H1 (cell line): ENCODE data around the gene MMP24. TPM values are rescaled to one million over a fixed set of nuclear protein-coding genes. Genes with fewer than 3 reads are reported as not detected.
"Not testable (repeated sequence)": the region's sequence is repeated elsewhere in the genome, so short reads cannot be mapped to it uniquely, and the experiment has no call there.

Experiments
- CTCF ChIA-PET: fragments of 300-600 bp; sonication (Branson Sonifier 250); formaldehyde crosslinking; loops from one replicate; lab custom pipeline; 2021; ENCODE audit not compliant: partially characterized antibody; lab: Charles Lee
- POLR2A ChIA-PET: fragments of 300-600 bp; sonication (Branson Sonifier 250); formaldehyde crosslinking; loops from one replicate; lab custom pipeline; 2021; ENCODE audit warnings: inconsistent platforms; ENCODE audit not compliant: partially characterized antibody; lab: Charles Lee
- DNase-seq, 2 experiments: peaks; one replicate each; pipeline versions ENCODE4 v3.0.0 to v3.0.0-alpha.2; 2010 to 2022; ENCODE audit warnings: low spot score in 2 of 2, low read depth in 1 of 2, mixed read lengths in 1 of 2
- FAIRE-seq: peaks from 2 replicates; lab custom pipeline; 2011; peaks lifted over from hg19 to GRCh38; lab: Jason Lieb, UNC
- H2AFZ ChIP-seq: 2 replicates; pipeline ENCODE4 v1.8.1; 2012; ENCODE audit warnings: low read length, inconsistent platforms
- H2AK5ac ChIP-seq: 2 replicates; pipeline ENCODE4 v1.6.1; 2013; ENCODE audit warnings: low read depth, low read length
- H2BK120ac ChIP-seq: replicated peaks from 2 replicates; pipeline ENCODE3; 2013; ENCODE audit warnings: low read depth, low read length, inconsistent platforms
- H2BK12ac ChIP-seq: 2 replicates; pipeline ENCODE4 v1.6.1; 2013; ENCODE audit warnings: low read depth, low read length
- H2BK15ac ChIP-seq: 2 replicates; pipeline ENCODE4 v1.6.1; 2013; ENCODE audit warnings: low read length
- H2BK20ac ChIP-seq: 2 replicates; pipeline ENCODE4 v1.6.1; 2013; ENCODE audit warnings: low read length
- H2BK5ac ChIP-seq: 2 replicates; pipeline ENCODE4 v1.6.1; 2013; ENCODE audit warnings: low read depth, low read length
- H3K14ac ChIP-seq: 2 replicates; pipeline ENCODE4 v1.6.1; 2013; ENCODE audit warnings: inconsistent platforms; ENCODE audit not compliant: insufficient read length
- H3K18ac ChIP-seq: 2 replicates; pipeline ENCODE4 v1.6.1; 2013; ENCODE audit warnings: low read length; ENCODE audit errors: extremely low read depth
- H3K23ac ChIP-seq: 2 replicates; pipeline ENCODE4 v1.6.1; 2013; ENCODE audit warnings: inconsistent platforms; ENCODE audit not compliant: insufficient read length
- H3K23me2 ChIP-seq: 2 replicates; pipeline ENCODE4 v1.6.1; 2013; ENCODE audit warnings: low read depth, low read length
- H3K27ac ChIP-seq: 2 replicates; pipeline ENCODE4 v1.6.1; 2011; ENCODE audit warnings: low read depth, low read length, inconsistent platforms
- H3K27me3 ChIP-seq, 4 experiments: replicated peaks in 1 of 4; 1 replicate in 1 of 4; 2 replicates in 3 of 4; pipeline versions ENCODE4 v1.6.1 to v1.8.1; 2011 to 2013; ENCODE audit warnings: low read length in 3 of 4, mild to moderate bottlenecking in 3 of 4, inconsistent platforms in 2 of 4, mixed read lengths in 2 of 4, moderate library complexity in 1 of 4; ENCODE audit not compliant: control insufficient read depth in 3 of 4, insufficient read depth in 3 of 4; ENCODE audit errors: extremely low read depth in 1 of 4
- H3K36me3 ChIP-seq, 4 experiments: 2 replicates each; pipeline versions ENCODE4 v1.6.1 to v1.8.1; 2011 to 2013; ENCODE audit warnings: mild to moderate bottlenecking in 4 of 4, low read length in 3 of 4, moderate library complexity in 2 of 4, control low read depth in 1 of 4, inconsistent platforms in 1 of 4; ENCODE audit not compliant: insufficient read depth in 4 of 4, control insufficient read depth in 2 of 4
- H3K4ac ChIP-seq: replicated peaks from 2 replicates; pipeline ENCODE3; 2013; ENCODE audit warnings: low read length, low read depth, mixed read lengths, inconsistent platforms; ENCODE audit not compliant: insufficient read length
- H3K4me1 ChIP-seq, 4 experiments: replicated peaks in 1 of 4; 1 replicate in 1 of 4; 2 replicates in 3 of 4; pipeline versions ENCODE4 v1.6.1 to v1.8.1; 2011 to 2013; ENCODE audit warnings: low read length in 3 of 4, inconsistent platforms in 2 of 4, mixed read lengths in 1 of 4; ENCODE audit not compliant: insufficient read depth in 4 of 4, control insufficient read depth in 3 of 4
- H3K4me2 ChIP-seq, 2 experiments: 2 replicates each; pipeline versions ENCODE4 v1.6.1 to v1.8.1; 2011 to 2013; ENCODE audit warnings: low read depth in 2 of 2, low read length in 2 of 2, control low read depth in 1 of 2, inconsistent platforms in 1 of 2, mild to moderate bottlenecking in 1 of 2; ENCODE audit not compliant: insufficient read depth in 1 of 2
- H3K4me3 ChIP-seq, 4 experiments: fragments of 200-600, 300-600 bp in 1 of 4; sonication (generic), shearing (Covaris generic), sonication (Bioruptor Twin) in 1 of 4; 2 replicates each; pipeline versions ENCODE4 v1.5.1 to v1.8.1; 2011 to 2016; ENCODE audit warnings: low read length in 4 of 4, low read depth in 3 of 4, control low read depth in 2 of 4, inconsistent platforms in 2 of 4, mild to moderate bottlenecking in 2 of 4, mixed read lengths in 1 of 4, moderate library complexity in 1 of 4; ENCODE audit not compliant: insufficient read depth in 2 of 4; ENCODE audit errors: extremely low read depth in 1 of 4
- H3K56ac ChIP-seq: replicated peaks from 2 replicates; pipeline ENCODE3; 2013; ENCODE audit warnings: low read depth, mild to moderate bottlenecking, mixed read lengths, low read length, inconsistent platforms; ENCODE audit not compliant: insufficient read length
- H3K79me1 ChIP-seq: 2 replicates; pipeline ENCODE4 v1.6.1; 2013; ENCODE audit warnings: low read depth, low read length, control low read depth
- H3K79me2 ChIP-seq, 2 experiments: 2 replicates each; pipeline versions ENCODE4 v1.6.1 to v1.8.1; 2012 to 2013; ENCODE audit warnings: low read length in 2 of 2, mild to moderate bottlenecking in 2 of 2, inconsistent platforms in 1 of 2; ENCODE audit not compliant: insufficient read depth in 2 of 2, control insufficient read depth in 1 of 2
- H3K9ac ChIP-seq, 4 experiments: replicated peaks in 1 of 4; 1 replicate in 1 of 4; 2 replicates in 3 of 4; pipeline versions ENCODE4 v1.6.1 to v1.8.1; 2011 to 2013; ENCODE audit warnings: low read depth in 3 of 4, low read length in 3 of 4, control low read depth in 2 of 4, mild to moderate bottlenecking in 2 of 4, moderate library complexity in 2 of 4, inconsistent platforms in 1 of 4; ENCODE audit errors: extremely low read depth in 1 of 4
- H3K9me3 ChIP-seq, 2 experiments: 2 replicates each; pipeline versions ENCODE4 v1.6.1 to v1.8.1; 2012 to 2013; ENCODE audit warnings: mild to moderate bottlenecking in 2 of 2, moderate library complexity in 2 of 2, control low read depth in 1 of 2, inconsistent platforms in 1 of 2, low read depth in 1 of 2, low read length in 1 of 2, mixed read lengths in 1 of 2; ENCODE audit not compliant: insufficient read depth in 2 of 2
- H4K20me1 ChIP-seq, 2 experiments: replicated peaks in 1 of 2; 2 replicates each; pipeline versions ENCODE3 to v1.8.1; 2011 to 2013; ENCODE audit warnings: inconsistent platforms in 2 of 2, low read length in 2 of 2, mild to moderate bottlenecking in 1 of 2; ENCODE audit not compliant: insufficient read depth in 2 of 2, control insufficient read depth in 1 of 2
- H4K5ac ChIP-seq: 2 replicates; pipeline ENCODE4 v1.6.1; 2013; ENCODE audit warnings: low read length, low read depth, mixed read lengths, inconsistent platforms; ENCODE audit not compliant: insufficient read length
- H4K8ac ChIP-seq: 2 replicates; pipeline ENCODE4 v1.8.0; 2013; ENCODE audit warnings: mild to moderate bottlenecking, moderate library complexity, low read length, inconsistent platforms; ENCODE audit not compliant: insufficient read depth; ENCODE audit errors: extremely low read depth
- H4K91ac ChIP-seq: replicated peaks from 2 replicates; pipeline ENCODE3; 2013; ENCODE audit warnings: low read length, mixed read lengths, inconsistent platforms; ENCODE audit not compliant: insufficient read length
- ASH2L ChIP-seq: fragments of 200-600, 300-600 bp; sonication (generic); IDR thresholded peaks from one replicate; pipeline ENCODE4 v1.7.1; 2017; ENCODE audit warnings: low read length
- CHD2 ChIP-seq: IDR thresholded peaks from 2 replicates; pipeline ENCODE4 v1.6.1; 2012; ENCODE audit warnings: low read length, improper control_type of control experiment
- EGR1 ChIP-seq: IDR thresholded peaks from 2 replicates; pipeline ENCODE4 v1.6.1; 2011; ENCODE audit warnings: low read depth, low read length, borderline replicate concordance
- EP300 ChIP-seq, 2 experiments: IDR thresholded peaks; 1 replicate in 1 of 2; 2 replicates in 1 of 2; pipeline ENCODE4 v1.6.1; 2011 to 2012; ENCODE audit warnings: low read depth in 2 of 2, low read length in 2 of 2, mild to moderate bottlenecking in 2 of 2, borderline replicate concordance in 1 of 2, inconsistent platforms in 1 of 2, moderate library complexity in 1 of 2
- POLR2AphosphoS5 ChIP-seq: IDR thresholded peaks from 2 replicates; pipeline ENCODE4 v1.6.1; 2011; ENCODE audit warnings: low read depth, low read length
- SP1 ChIP-seq: IDR thresholded peaks from 2 replicates; pipeline ENCODE4 v1.6.1; 2011; ENCODE audit warnings: low read depth, low read length
- TAF1 ChIP-seq: IDR thresholded peaks from 2 replicates; pipeline ENCODE4 v1.6.1; 2011; ENCODE audit warnings: mild to moderate bottlenecking, low read depth, low read length
- TBP ChIP-seq: IDR thresholded peaks from 2 replicates; pipeline ENCODE4 v1.6.1; 2011; ENCODE audit warnings: low read depth, low read length, improper control_type of control experiment
- TCF12 ChIP-seq: IDR thresholded peaks from 2 replicates; pipeline ENCODE4 v1.6.1; 2011; ENCODE audit warnings: low read depth, mild to moderate bottlenecking, low read length
- TEAD4 ChIP-seq: IDR thresholded peaks from 2 replicates; pipeline ENCODE4 v1.6.1; 2012; ENCODE audit warnings: low read depth, low read length, inconsistent platforms, mixed read lengths
- WGBS, 2 experiments: shearing (Covaris generic) in 1 of 2; methylation state at CpG; one replicate each; pipeline versions ENCODE4 v1.1.6 to v1.1.7; 2013 to 2015; ENCODE audit warnings: low lambda C conversion rate in 2 of 2, mixed read lengths in 2 of 2, inconsistent platforms in 1 of 2, low coverage in 1 of 2, missing lambda C conversion rate in 1 of 2; ENCODE audit not compliant: insufficient replicate concordance in 2 of 2, insufficient coverage in 1 of 2, insufficient read length in 1 of 2; ENCODE audit errors: extremely low coverage in 1 of 2, missing lambda C conversion rate in 1 of 2; 5-methylcytosine and 5-hydroxymethylcytosine counted together
- polyA plus RNA-seq, 7 experiments: library from polyadenylated mRNA; depleted of rRNA in 3 of 7; stranded (reverse) in 5 of 7; unstranded in 2 of 7; fragments of >200 nt in 5 of 7; fragments of 200-250 nt in 2 of 7; gene quantifications; 1 replicate in 5 of 7; 2 replicates in 1 of 7; 4 replicates in 1 of 7; pipeline versions ENCODE4 v1.2.1 to v1.2.3, GENCODE V29; 2011 to 2013; ENCODE audit warnings: missing spikeins in 2 of 7, mixed read lengths in 2 of 7
- total RNA-seq: library from RNA; stranded (reverse); fragmentation: NEBNext Ultra II Directional; extraction: Animal tissue kit (Norgen Biotek cat#: 25700); gene quantifications from 2 replicates; pipeline ENCODE4 v1.2.1, GENCODE V29; 2021

The MMP24 gene
- total and polyA plus RNA-seq, 2 of the 8 experiments (the other 6 are each of a cell fraction or from before 2014, with no cell fraction given): 18.8 to 21.4 TPM

- H3K4me2 ChIP-seq: peak overlapping the region; percentile 64 to 88
- H3K4me3 ChIP-seq: peak overlapping the region in 3 of 4 experiments; percentile 9 to 39 (median 16); a peak in 3 of 8 replicates
- not testable (repeated sequence) for H4K20me1 ChIP-seq, H3K79me1 ChIP-seq, H3K36me3 ChIP-seq, H2BK15ac ChIP-seq, H3K9me3 ChIP-seq, H3K79me2 ChIP-seq, H3K23me2 ChIP-seq, H3K14ac ChIP-seq, H3K27me3 ChIP-seq, H2AFZ ChIP-seq
- peak overlapping the region; percentile 99 for H3K18ac ChIP-seq
- H2BK20ac ChIP-seq: peak overlapping the region; percentile 98
- H4K5ac ChIP-seq: peak overlapping the region; percentile 97
- H3K9ac ChIP-seq: peak overlapping the region in 3 of 4 experiments; percentile 84 to 86 (median 85); a peak in 6 of 7 replicates
- peak overlapping the region; percentile 98 for H4K91ac ChIP-seq
- ChIA-PET CTCF (interaction anchor here (0.7 to 11.5 kb wide), 11 partner anchors 11 to 161 kb away, joined by 3 to 135 read pairs (median 4); partner anchors contain the start of genes EDEM2 and MMP24), POLR2A (interaction anchor here (0.6 to 7.2 kb wide), 40 partner anchors 11 to 567 kb away, joined by 3 to 98 read pairs (median 4); partner anchors contain the start of genes EDEM2, EIF6, MMP24 and MMP24OS)
- H3K56ac ChIP-seq: peak overlapping the region; percentile 62
- DNase-seq: peak; percentile 67 to 94
- H2BK5ac ChIP-seq: peak overlapping the region; percentile 97
- H3K4ac ChIP-seq: peak overlapping the region; percentile 23
- peak overlapping the region; percentile 99 for H3K27ac ChIP-seq
- peak overlapping the region; percentile 13 for H3K23ac ChIP-seq
- FAIRE-seq: peak; percentile 90
- H3K4me1 ChIP-seq: peaks cover 16 to 39% (median 30%) of the 10 kb centered on the region in 4 experiments
- H2BK12ac ChIP-seq: peak overlapping the region; percentile 100
- H2AK5ac ChIP-seq: peak overlapping the region; percentile 100
- peak overlapping the region; percentile 93; the same call in 1 of the 2 replicates for H4K8ac ChIP-seq
- WGBS, 2 experiments: 2% methylated on average over 5 of the region's 8 CpGs; no CpG with 5 or more reads in 1 of the 2 experiments
- peak overlapping the region; percentile 98 for H2BK120ac ChIP-seq
- TF ChIP-seq ASH2L (peak; percentile 27), EP300 (IDR thresholded peaks at IDR 0.05; ENCODE audit: borderline replicate concordance in 1 of 2, low read depth in 2 of 2, low read length in 2 of 2) (peak in 1 of 2 experiments; percentile 79; a peak in 1 of 3 replicates), TAF1 (peak; percentile 70), CHD2 (peak; percentile 11; the same call in 1 of the 2 replicates), SP1 (peak; percentile 91), TCF12 (peak; percentile 93), TEAD4 (peak; percentile 99), POLR2AphosphoS5 (peak; percentile 53; the same call in 1 of the 2 replicates), TBP (peak; percentile 76), EGR1 (peak; percentile 71)
Observed at GRCh38 chr20:35262731-35263531, 36.4 kb downstream of the MMP24 start.
